Measurements from ENCODE around the gene NRIP1.

DNA sequence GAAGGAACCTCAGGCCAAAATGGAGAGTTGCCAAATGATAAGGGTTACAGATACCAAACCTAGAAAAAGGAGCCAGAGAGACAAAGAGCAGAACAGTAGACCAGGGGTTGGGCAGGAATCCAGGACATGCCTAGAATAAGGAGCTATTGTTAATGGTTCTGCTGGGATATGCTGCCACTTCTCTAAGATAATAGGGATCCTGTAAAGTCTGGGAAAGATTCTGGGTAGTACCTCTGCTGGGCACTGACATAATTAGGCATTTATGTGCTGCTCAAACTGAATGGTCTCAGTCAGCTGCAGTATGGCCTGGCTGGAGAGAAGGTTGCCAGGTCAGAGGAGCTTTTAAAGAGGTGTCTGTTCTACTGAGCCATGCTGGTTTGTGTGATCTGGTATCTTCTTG, 19.9 kb upstream of the NRIP1 start:
- TF ChIP-seq POLR2A (IDR thresholded peaks at IDR 0.05) = no peak
- TF ChIP-seq, protein P1, sequence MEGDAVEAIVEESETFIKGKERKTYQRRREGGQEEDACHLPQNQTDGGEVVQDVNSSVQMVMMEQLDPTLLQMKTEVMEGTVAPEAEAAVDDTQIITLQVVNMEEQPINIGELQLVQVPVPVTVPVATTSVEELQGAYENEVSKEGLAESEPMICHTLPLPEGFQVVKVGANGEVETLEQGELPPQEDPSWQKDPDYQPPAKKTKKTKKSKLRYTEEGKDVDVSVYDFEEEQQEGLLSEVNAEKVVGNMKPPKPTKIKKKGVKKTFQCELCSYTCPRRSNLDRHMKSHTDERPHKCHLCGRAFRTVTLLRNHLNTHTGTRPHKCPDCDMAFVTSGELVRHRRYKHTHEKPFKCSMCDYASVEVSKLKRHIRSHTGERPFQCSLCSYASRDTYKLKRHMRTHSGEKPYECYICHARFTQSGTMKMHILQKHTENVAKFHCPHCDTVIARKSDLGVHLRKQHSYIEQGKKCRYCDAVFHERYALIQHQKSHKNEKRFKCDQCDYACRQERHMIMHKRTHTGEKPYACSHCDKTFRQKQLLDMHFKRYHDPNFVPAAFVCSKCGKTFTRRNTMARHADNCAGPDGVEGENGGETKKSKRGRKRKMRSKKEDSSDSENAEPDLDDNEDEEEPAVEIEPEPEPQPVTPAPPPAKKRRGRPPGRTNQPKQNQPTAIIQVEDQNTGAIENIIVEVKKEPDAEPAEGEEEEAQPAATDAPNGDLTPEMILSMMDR (IDR thresholded peaks at IDR 0.05 in 4 of 5, conservative IDR thresholded peaks at IDR 0.05 in 1 of 5) = no peak

Measured in gastrocnemius medialis (tissue), 4 donors.